ENCODE results near the gene PRKCE.

The PRKCE gene

DNA sequence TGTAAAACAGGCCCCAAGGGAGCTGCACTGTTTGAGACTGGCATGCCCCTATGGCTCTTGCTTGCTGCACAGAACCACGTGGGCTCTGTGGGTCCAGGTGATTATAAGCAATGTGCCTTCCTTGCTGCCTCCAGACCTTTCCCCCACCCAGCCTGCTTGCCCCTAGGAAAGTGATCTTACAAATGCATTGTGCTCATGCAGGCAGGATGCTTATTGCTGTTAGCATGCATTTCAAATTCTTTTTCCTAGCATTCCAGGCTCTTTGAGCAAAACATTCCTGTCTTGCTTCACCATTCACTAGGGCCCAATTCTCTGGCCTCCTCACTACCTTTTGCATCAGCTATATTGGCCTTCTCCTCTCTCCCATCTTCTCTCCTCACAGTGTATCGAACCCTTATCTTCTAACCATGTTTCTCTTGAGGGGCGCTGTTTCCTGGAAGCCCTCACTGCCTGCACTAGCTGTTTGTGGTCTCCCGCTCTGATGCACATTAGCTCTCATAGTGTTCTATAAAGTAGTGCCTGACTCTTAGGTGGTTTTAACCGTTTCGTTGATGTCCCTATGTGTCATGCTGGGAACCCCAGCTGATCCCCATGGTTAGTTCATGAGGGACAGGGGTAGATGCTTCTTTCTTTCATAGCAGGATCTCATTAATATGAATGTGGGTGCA, 492.8 kb downstream of the PRKCE start:
- TF ChIP-seq, protein P1, sequence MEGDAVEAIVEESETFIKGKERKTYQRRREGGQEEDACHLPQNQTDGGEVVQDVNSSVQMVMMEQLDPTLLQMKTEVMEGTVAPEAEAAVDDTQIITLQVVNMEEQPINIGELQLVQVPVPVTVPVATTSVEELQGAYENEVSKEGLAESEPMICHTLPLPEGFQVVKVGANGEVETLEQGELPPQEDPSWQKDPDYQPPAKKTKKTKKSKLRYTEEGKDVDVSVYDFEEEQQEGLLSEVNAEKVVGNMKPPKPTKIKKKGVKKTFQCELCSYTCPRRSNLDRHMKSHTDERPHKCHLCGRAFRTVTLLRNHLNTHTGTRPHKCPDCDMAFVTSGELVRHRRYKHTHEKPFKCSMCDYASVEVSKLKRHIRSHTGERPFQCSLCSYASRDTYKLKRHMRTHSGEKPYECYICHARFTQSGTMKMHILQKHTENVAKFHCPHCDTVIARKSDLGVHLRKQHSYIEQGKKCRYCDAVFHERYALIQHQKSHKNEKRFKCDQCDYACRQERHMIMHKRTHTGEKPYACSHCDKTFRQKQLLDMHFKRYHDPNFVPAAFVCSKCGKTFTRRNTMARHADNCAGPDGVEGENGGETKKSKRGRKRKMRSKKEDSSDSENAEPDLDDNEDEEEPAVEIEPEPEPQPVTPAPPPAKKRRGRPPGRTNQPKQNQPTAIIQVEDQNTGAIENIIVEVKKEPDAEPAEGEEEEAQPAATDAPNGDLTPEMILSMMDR (IDR thresholded peaks at IDR 0.05) = no peak

DNA sequence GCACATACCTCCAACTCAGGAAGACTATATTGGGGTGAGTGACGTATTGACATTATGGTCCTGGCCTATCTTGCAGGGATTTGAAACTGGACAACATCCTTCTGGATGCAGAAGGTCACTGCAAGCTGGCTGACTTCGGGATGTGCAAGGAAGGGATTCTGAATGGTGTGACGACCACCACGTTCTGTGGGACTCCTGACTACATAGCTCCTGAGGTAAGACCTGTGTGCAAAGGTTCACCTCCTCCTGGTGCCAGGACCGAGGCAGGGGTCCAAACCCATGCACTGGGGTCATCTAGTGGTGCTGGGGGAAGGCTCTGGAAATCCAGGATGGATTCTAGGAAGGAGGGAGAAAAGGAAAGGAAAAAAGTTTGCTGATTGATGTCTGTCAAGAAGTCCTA, 493.5 kb downstream of the PRKCE start:
- TF ChIP-seq, protein P1 (IDR thresholded peaks at IDR 0.05) = no peak

DNA sequence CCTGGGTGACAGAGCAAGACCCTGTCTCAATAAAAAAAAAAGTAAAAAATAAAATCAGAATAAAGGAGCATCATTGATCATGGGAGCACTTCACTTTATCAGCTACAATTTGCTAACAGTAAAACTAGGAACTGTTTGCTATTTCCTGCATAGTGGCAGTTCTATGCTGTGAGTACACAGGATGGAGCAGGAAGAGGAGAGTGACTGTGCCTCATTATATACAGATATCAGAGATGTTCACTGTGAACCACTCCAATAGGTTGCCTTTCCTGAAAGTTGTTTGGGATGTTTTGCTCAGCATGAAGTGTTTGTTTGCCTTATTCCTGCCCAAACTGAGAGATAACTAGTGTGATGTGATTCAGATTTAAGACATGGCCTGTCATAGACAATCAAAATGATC, 494.4 kb downstream of the PRKCE start:
- TF ChIP-seq, protein P1 (IDR thresholded peaks at IDR 0.05) = no peak

DNA sequence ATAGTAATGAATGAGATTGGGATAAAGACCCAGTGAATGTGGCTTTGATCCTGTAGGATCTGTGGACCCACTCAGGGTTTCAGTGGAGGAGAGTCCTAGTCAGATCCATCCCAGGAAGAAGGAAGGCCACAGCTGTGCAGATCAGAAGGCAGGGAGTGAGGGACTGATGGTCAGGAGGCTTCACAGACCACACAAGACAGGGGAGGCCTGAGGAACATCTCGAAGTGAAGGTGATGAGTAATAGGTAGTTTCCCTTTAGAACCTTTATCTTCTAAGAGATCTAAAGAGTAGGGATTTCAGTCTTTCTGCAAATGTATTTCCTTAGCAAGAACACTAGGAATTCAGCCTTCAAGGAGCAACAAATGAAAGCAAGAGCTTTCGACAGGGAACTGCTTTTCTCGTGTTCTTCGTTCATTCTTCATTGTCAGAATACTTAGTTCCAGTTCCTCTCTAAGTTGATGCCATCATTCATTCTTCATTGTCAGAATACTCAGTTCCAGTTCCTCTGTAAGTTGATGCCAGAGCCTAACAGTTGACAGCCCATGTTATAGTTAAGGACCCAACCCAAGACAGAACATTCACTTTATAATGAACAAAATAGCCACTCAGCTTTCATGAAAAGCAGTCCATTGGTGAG, 495.5 kb downstream of the PRKCE start:
- TF ChIP-seq, protein P1 (IDR thresholded peaks at IDR 0.05) = no peak

DNA sequence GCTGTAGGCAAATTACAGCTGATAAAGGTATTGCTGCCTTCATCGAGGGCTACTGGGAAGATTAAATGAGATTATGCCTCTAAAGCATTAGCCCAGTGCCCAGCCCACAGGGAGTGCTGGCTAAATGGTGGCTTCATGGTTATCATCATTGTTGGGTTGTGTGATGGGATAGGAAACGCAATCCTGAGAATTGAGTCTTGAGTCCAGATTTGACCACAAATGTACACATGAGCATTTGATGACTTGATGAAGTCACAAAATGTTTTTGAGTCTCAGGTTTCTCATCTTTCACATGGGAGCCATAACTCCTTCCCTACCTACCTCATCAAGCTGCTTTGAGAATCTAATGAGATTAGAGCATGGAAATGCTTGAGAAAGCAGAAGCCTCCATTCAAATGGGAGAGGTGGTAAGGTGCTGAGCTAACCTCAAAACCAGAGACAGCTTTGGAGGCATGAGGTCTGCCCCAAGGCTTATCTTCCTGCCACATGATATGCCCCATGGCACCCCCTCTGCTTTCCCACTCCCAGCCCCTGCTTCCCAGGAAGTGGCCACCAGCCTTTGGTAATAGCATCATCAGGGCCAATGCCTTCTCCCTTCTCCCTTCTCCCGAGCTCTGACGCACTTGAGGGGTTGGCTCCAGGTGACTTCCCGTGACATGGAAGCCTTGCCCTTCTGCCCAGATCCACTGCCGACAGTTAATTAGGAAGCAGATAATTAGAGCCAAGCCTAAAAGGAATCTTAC, 496.3 kb downstream of the PRKCE start:
- TF ChIP-seq, protein P1 (IDR thresholded peaks at IDR 0.05) = no peak

DNA sequence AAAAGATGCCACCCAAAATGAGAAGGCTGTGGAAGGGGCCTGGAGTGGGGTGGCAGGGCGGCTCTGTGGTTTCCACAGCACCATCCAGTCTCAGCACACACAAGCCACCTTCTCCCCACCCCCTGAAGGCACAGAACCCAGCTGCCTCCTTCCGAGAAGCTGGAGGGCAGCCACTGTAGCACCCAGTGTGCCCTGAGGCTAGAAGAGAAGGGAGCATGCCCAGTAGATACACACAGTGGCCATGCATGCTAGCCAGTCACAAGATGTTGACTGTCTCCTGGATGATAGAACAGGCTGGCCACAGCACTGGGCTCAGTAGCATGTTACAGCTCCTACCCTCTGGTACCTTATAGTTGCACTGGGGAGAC, 496.9 kb downstream of the PRKCE start:
- TF ChIP-seq, protein P1 (IDR thresholded peaks at IDR 0.05) = no peak

DNA sequence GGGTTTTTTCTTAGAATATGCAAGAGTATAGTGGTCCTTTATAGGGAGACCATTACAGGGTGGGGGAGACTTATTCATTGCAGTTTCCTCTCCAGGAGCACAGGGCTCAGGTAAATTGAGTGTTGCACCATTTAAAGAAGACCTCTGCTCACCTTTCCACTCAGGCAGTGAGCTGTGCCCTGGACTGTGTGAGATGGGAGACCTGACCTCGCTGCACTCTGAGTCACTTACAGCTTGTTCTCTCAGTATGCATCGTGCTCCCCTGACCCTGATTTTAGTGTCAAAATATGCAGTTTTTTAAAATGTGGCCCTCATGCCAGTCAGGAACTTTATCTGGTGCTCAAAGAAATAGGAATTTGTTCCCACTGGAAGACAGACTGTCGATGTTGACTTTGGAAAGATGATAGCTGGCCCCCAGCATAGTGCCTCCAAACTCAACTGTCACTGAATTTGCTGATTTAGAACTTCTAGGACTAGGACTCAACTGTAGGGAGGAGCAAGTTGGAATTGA, 499.0 kb downstream of the PRKCE start:
- TF ChIP-seq, protein P1 (IDR thresholded peaks at IDR 0.05) = no peak

All from LNCAP (cell line).